ENCODE measurements around the gene TIGD1. TPM values are rescaled to one million over a fixed set of nuclear protein-coding genes. Genes with fewer than 3 reads are reported as not detected.

The TIGD1 gene
- total RNA-seq, 2 experiments from 2014 or later: 18.5 to 27.8 TPM

GRCh38 chr2:232545511-232546375, 4.6 kb downstream of the TIGD1 start:
- Histone ChIP-seq H3K4me2 (ENCODE audit: low read length) (no peak overlapping the region), H3K4me1 (ENCODE audit: insufficient read depth, low read length, poor library complexity, severe bottlenecking) (peaks cover 11% of the 10 kb centered on the region), H3K9me3 (ENCODE audit: low read length) (peaks cover 5% of the 10 kb centered on the region; the same call in 1 of the 2 replicates), H3K36me3 (ENCODE audit: insufficient read depth, low read length) (peaks cover 53% of the 10 kb centered on the region), H3K79me2 (ENCODE audit: insufficient read depth, low read depth, low read length) (peaks cover 33% of the 10 kb centered on the region), H3K27ac (ENCODE audit: low read depth, low read length, poor library complexity, severe bottlenecking) (no peak overlapping the region), H2AFZ (ENCODE audit: low read length) (no peak overlapping the region), H4K20me1 (ENCODE audit: insufficient read depth, low read length) (no peaks in the 10 kb centered on the region), H3K9me2 (ENCODE audit: insufficient read depth, low read length) (no peaks in the 10 kb centered on the region), H3K4me3 (ENCODE audit: low read depth, low read length, poor library complexity, severe bottlenecking) (no peak overlapping the region)
- ChIA-PET CTCF (ENCODE audit: unreplicated experiment) (no interaction called here), POLR2A (interaction anchor here (1.1 kb wide), 1 partner anchor 14 kb away, joined by 10 read pairs; no protein-coding TSS in a partner anchor)
- no TSS peak for BruUV-seq (replicated peaks)
- no peak for DNase-seq (ENCODE audit: low spot score)
- intact Hi-C loops (cut with micrococcal nuclease; ENCODE audit: unreplicated experiment): no loop called here
- TF ChIP-seq EZH2phosphoT487 (IDR thresholded peaks at IDR 0.05; ENCODE audit: borderline replicate concordance, low read depth, low read length) (no peak), CTCF (conservative IDR thresholded peaks at IDR 0.05; ENCODE audit: low read length) (no peak)

- H3K27ac ChIP-seq (ENCODE audit: low read depth, low read length, poor library complexity, severe bottlenecking): no peak overlapping the region
- H3K9me2 ChIP-seq (ENCODE audit: insufficient read depth, low read length): no peaks in the 10 kb centered on the region
- H3K36me3 ChIP-seq (ENCODE audit: insufficient read depth, low read length): peaks cover 53% of the 10 kb centered on the region
- peaks cover 5% of the 10 kb centered on the region; the same call in 1 of the 2 replicates for H3K9me3 ChIP-seq (ENCODE audit: low read length)
- no peak overlapping the region for H2AFZ ChIP-seq (ENCODE audit: low read length)
- BruUV-seq (replicated peaks): no TSS peak
- no peaks in the 10 kb centered on the region for H4K20me1 ChIP-seq (ENCODE audit: insufficient read depth, low read length)
- DNase-seq (ENCODE audit: low spot score): no peak
- intact Hi-C loops (cut with micrococcal nuclease; ENCODE audit: unreplicated experiment): no loop called here
- H3K4me2 ChIP-seq (ENCODE audit: low read length): no peak overlapping the region
- ChIA-PET CTCF (ENCODE audit: unreplicated experiment) (no interaction called here), POLR2A (no interaction called here)
- peaks cover 10% of the 10 kb centered on the region for H3K4me1 ChIP-seq (ENCODE audit: insufficient read depth, low read length, poor library complexity, severe bottlenecking)
- no peak overlapping the region for H3K4me3 ChIP-seq (ENCODE audit: low read depth, low read length, poor library complexity, severe bottlenecking)
- H3K79me2 ChIP-seq (ENCODE audit: insufficient read depth, low read depth, low read length): peaks cover 28% of the 10 kb centered on the region
- no peak for TF ChIP-seq CTCF (conservative IDR thresholded peaks at IDR 0.05; ENCODE audit: low read length)
- no peak for TF ChIP-seq EZH2phosphoT487 (IDR thresholded peaks at IDR 0.05; ENCODE audit: borderline replicate concordance, low read depth, low read length)
These were observed 5.7 kb downstream of the TIGD1 start for GRCh38 chr2:232544674-232545073.
